ENCODE results near the gene EMP1.

The EMP1 gene

GRCh38 chr12:13196130-13196921 is at the start of gene EMP1:
Gene EMP1 (plus strand): TSS chr12:13196726. CDS start chr12:13211511, 14,785 bp downstream.
- peak within 1 kb of the TSS; percentile 65 for H3K4me3 ChIP-seq (ENCODE audit: low read depth, low read length)
- DNase-seq (ENCODE audit: low read depth) = peak; percentile 99

DNA sequence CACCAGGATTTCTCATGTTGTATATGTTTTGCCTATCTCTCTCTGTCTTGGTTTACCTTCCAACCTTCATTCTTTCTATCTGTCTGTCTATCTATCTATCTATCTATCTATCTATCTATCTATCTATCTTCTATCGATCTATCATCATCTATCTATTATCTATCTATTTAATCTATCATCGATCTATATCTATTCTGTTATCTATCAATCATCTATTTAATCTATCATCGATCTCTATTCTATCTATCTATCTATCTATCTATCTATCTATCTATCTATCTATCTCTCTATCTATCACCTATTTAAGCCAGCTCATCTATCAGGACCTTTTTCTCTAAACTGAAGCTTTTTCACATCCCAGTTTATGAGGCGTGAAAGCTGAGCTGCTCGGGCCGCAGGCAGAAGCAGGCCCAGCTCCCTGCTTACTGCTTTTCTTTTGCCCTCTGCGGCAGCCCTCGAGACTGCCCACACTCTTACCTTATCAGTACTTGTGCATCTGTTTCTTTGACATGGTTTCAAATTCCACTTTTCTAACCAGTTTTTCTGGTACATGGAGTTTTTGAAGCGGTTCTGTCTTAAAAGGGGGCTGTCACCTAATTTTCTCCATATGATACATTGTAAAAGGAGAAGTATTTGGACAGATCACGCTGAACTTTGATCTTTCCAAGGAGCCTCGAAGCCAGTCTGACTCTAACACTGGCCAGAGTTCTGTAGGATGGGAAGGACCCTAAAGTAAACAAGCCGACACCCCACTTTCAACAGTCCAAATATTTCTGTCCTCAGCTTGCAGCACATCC is 48.6 kb upstream of the EMP1 start:
- no peak for DNase-seq (ENCODE audit: low read depth)
- no peak overlapping the region for H3K4me3 ChIP-seq (ENCODE audit: low read depth, low read length)

DNA sequence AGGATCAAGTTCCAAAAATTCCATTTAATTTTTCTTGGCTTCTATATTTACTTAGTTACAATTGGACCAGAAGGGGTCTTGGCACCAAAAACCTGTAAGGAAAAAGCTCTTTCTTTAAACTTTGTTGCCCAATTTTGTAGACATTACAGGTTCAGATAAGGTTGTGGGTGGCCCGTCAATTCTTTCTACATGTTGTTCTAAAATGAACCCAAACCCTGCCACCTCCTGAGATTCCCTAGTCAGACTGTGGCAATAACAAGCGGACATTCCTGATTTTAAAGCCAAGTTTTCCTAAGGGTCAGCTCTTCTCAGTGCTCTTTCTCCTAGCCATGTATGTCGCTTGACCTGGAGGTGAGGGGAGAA is 48.1 kb upstream of the EMP1 start:
- DNase-seq (ENCODE audit: low read depth) = no peak
- H3K4me3 ChIP-seq (ENCODE audit: low read depth, low read length) = no peak overlapping the region

- no peak for DNase-seq (ENCODE audit: low read depth)
- no peak overlapping the region for H3K4me3 ChIP-seq (ENCODE audit: low read depth, low read length)
These were observed 47.1 kb upstream of the EMP1 start for GRCh38 chr12:13149411-13149810.

GRCh38 chr12:13152281-13152680 is 44.2 kb upstream of the EMP1 start:
- H3K4me3 ChIP-seq (ENCODE audit: low read depth, low read length) = no peak overlapping the region
- DNase-seq (ENCODE audit: low read depth) = no peak

- no peak overlapping the region for H3K4me3 ChIP-seq (ENCODE audit: low read depth, low read length)
- no peak for DNase-seq (ENCODE audit: low read depth)
These were observed 43.8 kb upstream of the EMP1 start for GRCh38 chr12:13152756-13153155.

- DNase-seq (ENCODE audit: low read depth) = no peak
- no peak overlapping the region for H3K4me3 ChIP-seq (ENCODE audit: low read depth, low read length)
These were observed 43.3 kb upstream of the EMP1 start for GRCh38 chr12:13153180-13153579.

DNA sequence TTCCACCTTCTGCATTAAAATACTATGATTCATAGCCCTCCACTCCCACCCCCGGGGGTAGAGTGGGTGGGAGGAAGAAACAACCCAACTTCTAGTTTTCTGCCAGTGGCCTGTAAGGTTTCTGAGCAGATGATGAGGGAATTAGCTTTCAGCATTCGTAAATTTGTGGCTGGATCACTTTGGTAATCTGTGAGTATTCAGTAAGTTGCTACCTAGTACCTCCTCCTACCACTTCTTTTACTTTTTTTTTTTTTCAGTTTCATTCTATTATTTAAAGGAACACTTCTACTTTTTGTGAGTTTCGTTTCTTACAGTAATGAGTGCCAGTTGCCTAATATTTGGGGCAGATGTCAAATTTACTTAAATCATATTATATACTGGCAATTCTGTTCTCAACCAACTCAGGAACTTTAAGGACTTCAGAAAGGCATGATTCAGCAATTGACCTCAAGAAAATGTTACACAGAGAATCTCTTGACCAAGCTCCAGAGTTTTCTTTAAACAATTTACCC is 42.4 kb upstream of the EMP1 start:
- H3K4me3 ChIP-seq (ENCODE audit: low read depth, low read length) = no peak overlapping the region
- no peak for DNase-seq (ENCODE audit: low read depth)

DNA sequence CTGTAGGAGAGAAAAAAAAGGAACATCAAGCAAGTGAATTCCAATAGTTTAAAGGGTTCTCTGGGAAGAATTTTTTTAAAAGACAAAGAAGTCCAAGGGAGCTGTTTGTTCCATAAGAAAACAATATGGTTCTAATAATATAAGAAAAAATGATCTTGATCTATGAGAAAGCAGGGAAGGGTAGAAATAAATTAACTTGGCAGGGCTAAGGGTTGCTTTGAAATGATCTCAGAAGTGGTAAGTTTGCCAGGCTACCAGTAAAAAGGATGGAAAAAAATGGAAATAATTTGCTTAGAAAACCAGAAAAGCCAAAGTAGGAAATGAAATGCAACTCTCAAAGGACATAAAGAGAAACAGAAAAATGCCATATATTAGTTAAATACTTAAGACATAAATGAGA is 41.7 kb upstream of the EMP1 start:
- H3K4me3 ChIP-seq (ENCODE audit: low read depth, low read length) = no peak overlapping the region
- DNase-seq (ENCODE audit: low read depth) = no peak

GRCh38 chr12:13156277-13156676 is 40.2 kb upstream of the EMP1 start:
- H3K4me3 ChIP-seq (ENCODE audit: low read depth, low read length) = no peak overlapping the region
- no peak for DNase-seq (ENCODE audit: low read depth)

GRCh38 chr12:13161172-13161571 is 35.4 kb upstream of the EMP1 start:
- no peak for DNase-seq (ENCODE audit: low read depth)
- no peak overlapping the region for H3K4me3 ChIP-seq (ENCODE audit: low read depth, low read length)

- H3K4me3 ChIP-seq (ENCODE audit: low read depth, low read length) = no peak overlapping the region
- no peak for DNase-seq (ENCODE audit: low read depth)
These were observed 33.6 kb upstream of the EMP1 start for GRCh38 chr12:13162904-13163303.

GRCh38 chr12:13163868-13164635 is 32.5 kb upstream of the EMP1 start:
- no peak for DNase-seq (ENCODE audit: low read depth)
- no peak overlapping the region for H3K4me3 ChIP-seq (ENCODE audit: low read depth, low read length)

DNA sequence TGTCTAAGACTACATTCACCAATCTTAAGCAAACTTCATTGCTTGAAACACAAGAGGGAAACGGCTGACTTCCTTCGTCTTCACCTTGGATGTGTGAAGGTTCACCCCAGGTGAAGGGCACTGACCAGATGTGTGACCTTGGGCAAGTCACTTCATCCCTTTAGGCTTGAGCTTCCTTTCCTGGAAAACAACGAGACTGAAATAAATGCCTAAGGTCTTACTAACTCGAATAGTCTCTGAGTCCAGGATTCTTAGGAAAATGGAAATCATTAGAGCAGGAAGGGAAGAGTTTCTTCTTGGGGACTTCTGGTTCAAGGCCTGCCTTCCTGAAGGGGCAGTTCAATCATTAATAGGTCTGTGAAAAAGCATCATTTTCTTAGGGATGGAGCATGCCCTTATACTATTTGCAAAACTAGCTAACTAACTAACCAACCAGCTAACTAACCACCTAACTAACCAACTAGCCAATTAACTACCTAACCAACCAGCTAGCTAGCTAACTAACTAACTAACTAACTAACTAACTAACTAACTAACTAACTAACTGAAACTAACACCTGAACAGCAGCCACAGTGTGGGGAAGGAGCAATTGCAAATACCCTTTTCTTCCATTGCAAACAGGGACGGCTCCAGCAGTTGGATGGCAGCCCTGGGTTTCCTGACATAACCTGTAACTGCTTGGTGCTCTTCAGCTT is 31.5 kb upstream of the EMP1 start:
- no peak for DNase-seq (ENCODE audit: low read depth)
- no peak overlapping the region for H3K4me3 ChIP-seq (ENCODE audit: low read depth, low read length)

DNA sequence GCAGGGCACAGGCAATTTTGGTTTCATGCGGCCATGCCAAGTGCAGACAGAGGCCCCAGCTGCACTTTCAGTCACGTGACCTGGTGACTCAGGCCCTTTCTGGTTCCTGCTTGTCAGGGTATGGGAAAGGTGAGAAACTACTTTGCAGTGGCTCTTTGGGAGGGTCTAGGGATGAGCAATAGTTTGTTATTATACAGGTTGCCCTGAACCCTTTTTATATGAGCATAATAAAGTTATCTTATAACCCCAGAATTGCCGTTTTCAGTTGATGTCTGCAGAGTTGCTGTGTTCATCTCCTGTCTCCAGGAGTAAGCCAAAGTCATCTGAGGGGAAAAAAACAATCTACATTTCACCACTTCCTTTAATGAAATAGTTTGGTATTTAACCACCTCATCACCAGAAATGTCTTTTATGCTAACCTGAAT is 30.9 kb upstream of the EMP1 start:
- H3K4me3 ChIP-seq (ENCODE audit: low read depth, low read length) = no peak overlapping the region
- no peak for DNase-seq (ENCODE audit: low read depth)

- no peak for DNase-seq (ENCODE audit: low read depth)
- H3K4me3 ChIP-seq (ENCODE audit: low read depth, low read length) = no peak overlapping the region
These were observed 29.3 kb upstream of the EMP1 start for GRCh38 chr12:13167226-13167625.

GRCh38 chr12:13167906-13168305 is 28.6 kb upstream of the EMP1 start:
- DNase-seq (ENCODE audit: low read depth) = no peak
- no peak overlapping the region for H3K4me3 ChIP-seq (ENCODE audit: low read depth, low read length)

- H3K4me3 ChIP-seq (ENCODE audit: low read depth, low read length) = no peak overlapping the region
- no peak for DNase-seq (ENCODE audit: low read depth)
These were observed 27.3 kb upstream of the EMP1 start for GRCh38 chr12:13169272-13169671.

DNA sequence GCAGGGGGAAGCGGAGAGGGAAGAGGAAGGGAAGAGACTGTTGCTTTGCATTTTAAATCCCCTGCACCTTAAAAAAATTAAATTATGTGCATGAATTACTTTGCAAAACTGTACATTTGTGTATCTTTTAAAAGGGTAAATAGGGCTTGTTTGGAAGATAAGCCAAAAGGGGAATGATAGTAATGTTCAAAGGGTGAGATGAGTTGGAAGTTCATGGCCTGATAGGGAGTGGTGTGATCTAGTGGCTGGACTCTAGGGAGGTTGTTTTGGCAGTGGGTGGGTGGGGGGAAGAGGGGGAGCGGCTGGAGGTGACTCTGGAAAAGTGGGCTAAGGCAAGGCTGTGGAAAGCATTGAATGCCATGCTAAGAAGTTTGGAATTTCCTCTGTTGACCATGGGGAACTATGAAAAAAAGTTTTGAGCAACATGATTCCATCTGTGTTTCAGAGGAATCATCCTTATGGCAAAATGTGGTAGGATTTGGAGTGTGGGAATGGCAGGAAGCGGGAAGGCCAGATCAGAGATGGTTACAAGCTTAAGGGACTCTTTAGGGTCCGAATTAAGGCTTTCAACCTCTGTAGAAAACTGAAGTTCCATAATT is 25.5 kb upstream of the EMP1 start:
- no peak overlapping the region for H3K4me3 ChIP-seq (ENCODE audit: low read depth, low read length)

More for the DNA sequence above, 25.5 kb upstream of the EMP1 start:
- no peak for DNase-seq (ENCODE audit: low read depth)
